Bronchial epithelial cell (primary cell): ENCODE results near the gene SUGP1. TPM values are rescaled to one million over a fixed set of nuclear protein-coding genes. Genes with fewer than 3 reads are reported as not detected.

Source experiments
- DNase-seq: peaks from one replicate; pipeline ENCODE4 v3.0.0-alpha.2; 2010; ENCODE audit warnings: low read depth
- FAIRE-seq: peaks from 2 replicates; lab custom pipeline; 2011; peaks lifted over from hg19 to GRCh38; lab: Jason Lieb, UNC
- H3K27me3 ChIP-seq: 2 replicates; pipeline ENCODE4 v1.5.1; 2011; ENCODE audit warnings: low read length; ENCODE audit not compliant: control insufficient read depth, insufficient read depth
- H3K36me3 ChIP-seq: 2 replicates; pipeline ENCODE4 v1.5.1; 2011; ENCODE audit warnings: low read length; ENCODE audit not compliant: control insufficient read depth, insufficient read depth
- H3K4me3 ChIP-seq: 2 replicates; pipeline ENCODE4 v1.5.1; 2011; ENCODE audit warnings: mild to moderate bottlenecking, low read depth, low read length, control low read depth
- CTCF ChIP-seq: IDR thresholded peaks from 2 replicates; pipeline ENCODE4 v1.5.1; 2011; ENCODE audit warnings: mild to moderate bottlenecking, moderate library complexity, low read length, control low read depth, inconsistent platforms; ENCODE audit not compliant: insufficient read depth, severe bottlenecking
- total RNA-seq: library from RNA; depleted of rRNA; stranded (reverse); fragments of >200 nt; gene quantifications from 2 replicates; pipeline ENCODE4 v1.2.1, GENCODE V29; 2014

The SUGP1 gene
- total RNA-seq, 1 donor from 2014 or later = 18.7 TPM

DNA sequence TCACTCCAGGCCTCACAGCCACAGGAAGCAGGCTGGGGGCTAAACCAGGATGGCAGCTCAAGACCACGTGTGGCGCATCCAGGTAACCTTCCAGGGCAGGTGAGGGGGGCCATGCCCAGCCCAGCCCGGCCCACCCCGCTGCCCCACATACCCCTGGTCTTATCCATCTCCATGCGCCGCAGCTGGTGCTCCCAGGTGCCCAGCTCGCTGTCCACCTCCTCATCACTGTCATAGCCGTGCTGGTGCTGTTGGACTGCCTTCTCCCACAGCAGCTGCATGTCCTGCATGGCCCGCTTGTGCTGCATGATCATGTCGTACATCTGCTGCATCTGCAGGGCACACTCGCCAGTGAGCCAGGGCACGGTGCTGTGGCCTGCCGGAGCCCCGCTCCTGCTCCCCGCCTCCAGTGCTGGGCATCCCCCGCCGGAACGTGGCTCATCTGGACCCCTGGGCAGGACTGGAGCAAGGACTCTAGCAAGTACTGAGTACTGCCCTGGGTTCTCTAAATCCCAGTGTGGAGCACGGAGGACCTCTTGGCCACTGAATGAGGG is 41.2 kb downstream of the SUGP1 start:
- TF ChIP-seq CTCF = no peak
- FAIRE-seq = no peak

DNA sequence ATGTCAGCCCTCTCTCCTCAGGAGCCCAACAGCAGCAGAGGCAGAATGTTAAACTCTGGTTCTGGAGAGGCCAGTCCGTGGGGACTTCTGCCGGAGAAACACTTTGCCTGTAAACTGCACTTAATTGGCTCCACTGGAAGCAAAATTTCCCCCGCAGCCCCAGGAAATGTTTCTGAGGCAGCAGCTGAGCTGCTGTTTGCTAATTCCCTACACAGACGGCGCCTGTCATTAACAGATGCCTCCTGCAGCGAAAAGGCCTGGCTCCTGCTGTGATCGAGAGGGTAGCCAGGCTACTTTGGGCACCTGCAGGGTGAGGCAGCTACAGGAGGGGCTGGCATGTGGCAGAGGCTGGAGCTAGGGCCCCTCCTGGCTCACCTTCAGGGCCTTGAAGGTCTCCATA is 42.0 kb downstream of the SUGP1 start:
- TF ChIP-seq CTCF = no peak
- DNase-seq (no peak), FAIRE-seq (no peak)
- Histone ChIP-seq H3K36me3 (peaks cover 15% of the 10 kb centered on the region), H3K4me3 (no peak overlapping the region), H3K27me3 (peaks cover 2% of the 10 kb centered on the region)

More for the DNA sequence above, 41.2 kb downstream of the SUGP1 start:
- no peak for DNase-seq
- Histone ChIP-seq H3K27me3 (no peaks in the 10 kb centered on the region), H3K4me3 (no peak overlapping the region), H3K36me3 (peaks cover 15% of the 10 kb centered on the region)

GRCh38 chr19:19276851-19277250 is 43.5 kb downstream of the SUGP1 start:
- Histone ChIP-seq H3K27me3 (peaks cover 3% of the 10 kb centered on the region), H3K36me3 (peaks cover 15% of the 10 kb centered on the region), H3K4me3 (no peak overlapping the region)
- no peak for DNase-seq
- FAIRE-seq = no peak
- TF ChIP-seq CTCF = no peak

DNA sequence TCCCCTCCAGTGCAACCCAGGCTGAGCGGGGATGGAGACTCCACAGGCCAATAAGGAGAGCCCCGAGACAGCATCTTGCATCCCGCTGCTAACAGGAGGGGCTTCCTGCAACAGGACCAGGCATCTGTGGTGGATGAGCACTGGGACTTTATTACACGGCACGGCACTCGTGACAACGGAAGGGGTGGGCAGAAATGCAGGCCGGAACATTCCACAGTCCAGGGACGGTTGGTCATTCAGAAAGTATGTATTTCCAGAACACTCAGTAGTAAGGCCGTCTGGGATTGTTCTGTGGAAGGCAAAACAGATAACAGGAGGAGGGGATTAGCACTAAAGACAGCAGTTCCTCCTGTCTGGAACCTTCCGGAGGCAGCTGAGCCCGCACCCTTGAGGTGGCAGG is 43.9 kb downstream of the SUGP1 start:
- peaks cover 15% of the 10 kb centered on the region for H3K36me3 ChIP-seq
- H3K4me3 ChIP-seq = no peak overlapping the region
- peaks cover 3% of the 10 kb centered on the region for H3K27me3 ChIP-seq
- DNase-seq = no peak
- no peak for TF ChIP-seq CTCF
- FAIRE-seq = no peak

GRCh38 chr19:19274716-19275565 is 45.4 kb downstream of the SUGP1 start:
- peaks cover 15% of the 10 kb centered on the region for H3K36me3 ChIP-seq
- FAIRE-seq (no peak), DNase-seq (no peak)
- H3K4me3 ChIP-seq = no peak overlapping the region
- peaks cover 3% of the 10 kb centered on the region for H3K27me3 ChIP-seq
- no peak for TF ChIP-seq CTCF
